ENCODE results near the gene CDC42.
A peak's percentile ranks its signal among the peaks of the same experiment; 100 is the strongest.
"Not testable (repeated sequence)": the region's sequence is repeated elsewhere in the genome, so short reads cannot be mapped to it uniquely, and the experiment has no call there.

Gene CDC42

GRCh38 chr1:22052115-22053016, at the start of gene CDC42:
CDC42 (plus strand) TSS chr1:22052709; CDS start chr1:22078479, 25,770 bp downstream.
- peak; percentile 98 for DNase-seq

GRCh38 chr1:22002875-22003274, 49.6 kb upstream of the CDC42 start:
- DNase-seq = not testable (repeated sequence)

GRCh38 chr1:22003959-22004358, 48.5 kb upstream of the CDC42 start:
- not testable (repeated sequence) for DNase-seq

GRCh38 chr1:22005261-22006149, 47.0 kb upstream of the CDC42 start:
- peak; percentile 52 to 58 for DNase-seq

GRCh38 chr1:22006736-22007135, 45.8 kb upstream of the CDC42 start:
- not testable (repeated sequence) for DNase-seq

GRCh38 chr1:22007262-22007661, 45.2 kb upstream of the CDC42 start:
- not testable (repeated sequence) for DNase-seq

GRCh38 chr1:22009566-22009965, 42.9 kb upstream of the CDC42 start:
- not testable (repeated sequence) for DNase-seq

GRCh38 chr1:22012752-22013151, 39.8 kb upstream of the CDC42 start:
- not testable (repeated sequence) for DNase-seq

GRCh38 chr1:22014575-22015206, 37.8 kb upstream of the CDC42 start:
- not testable (repeated sequence) for DNase-seq

- peak; percentile 62 to 72 for DNase-seq
Observed at GRCh38 chr1:22018583-22019559, 33.6 kb upstream of the CDC42 start.

GRCh38 chr1:22021061-22021460, 31.4 kb upstream of the CDC42 start:
- DNase-seq = no peak

GRCh38 chr1:22024485-22025367, 27.8 kb upstream of the CDC42 start:
- DNase-seq = peak; percentile 68 to 78

- peak; percentile 87 to 93 for DNase-seq
Observed at GRCh38 chr1:22025368-22026155, 26.9 kb upstream of the CDC42 start.

GRCh38 chr1:22026924-22027289, 25.6 kb upstream of the CDC42 start:
- no peak for DNase-seq

GRCh38 chr1:22030057-22030456, 22.5 kb upstream of the CDC42 start:
- no peak for DNase-seq

GRCh38 chr1:22030473-22030872, 22.0 kb upstream of the CDC42 start:
- DNase-seq = no peak

- DNase-seq = peak; percentile 42 to 47
Observed at GRCh38 chr1:22031214-22031962, 21.1 kb upstream of the CDC42 start.

GRCh38 chr1:22034834-22035233, 17.7 kb upstream of the CDC42 start:
- not testable (repeated sequence) for DNase-seq

- no peak for DNase-seq
Observed at GRCh38 chr1:22037520-22037919, 15.0 kb upstream of the CDC42 start.
